Hematopoietic multipotent progenitor cell (in vitro differentiated cells): ENCODE results near the gene KCNMA1. TPM values are rescaled to one million over a fixed set of nuclear protein-coding genes. Genes with fewer than 3 reads are reported as not detected.
"Not testable (repeated sequence)": the region's sequence is repeated elsewhere in the genome, so short reads cannot be mapped to it uniquely, and the experiment has no call there.

Experiments
- DNase-seq, 3 donors: peaks; one replicate each; pipeline ENCODE4 v3.0.0-alpha.2; 2011 to 2015; ENCODE audit warnings: low read depth in 2 of 3, low spot score in 2 of 3
- total RNA-seq: library from RNA; depleted of rRNA; stranded (reverse); fragments of >200 nt; gene quantifications from one replicate; pipeline ENCODE4 v1.2.3, GENCODE V29; 2012

Gene KCNMA1
- total RNA-seq, 1 donor, result 0.27 TPM

- not testable (repeated sequence) for DNase-seq
These were observed 47.9 kb downstream of the KCNMA1 start for GRCh38 chr10:77589703-77590102.

GRCh38 chr10:77588886-77589285, 48.7 kb downstream of the KCNMA1 start:
- no peak for DNase-seq

GRCh38 chr10:77587416-77587790, 50.2 kb downstream of the KCNMA1 start:
- DNase-seq, result no peak

- DNase-seq, result no peak
These were observed 50.7 kb downstream of the KCNMA1 start for GRCh38 chr10:77586719-77587415.

GRCh38 chr10:77584938-77585337, 52.7 kb downstream of the KCNMA1 start:
- DNase-seq, result no peak

- DNase-seq, result no peak
These were observed 54.1 kb downstream of the KCNMA1 start for GRCh38 chr10:77583527-77583926.

- no peak for DNase-seq
These were observed 54.9 kb downstream of the KCNMA1 start for GRCh38 chr10:77582710-77583115.

GRCh38 chr10:77581738-77582137, 55.9 kb downstream of the KCNMA1 start:
- DNase-seq, result no peak

GRCh38 chr10:77580482-77580881, 57.1 kb downstream of the KCNMA1 start:
- no peak for DNase-seq

GRCh38 chr10:77578583-77579227, 58.9 kb downstream of the KCNMA1 start:
- DNase-seq, result no peak

GRCh38 chr10:77577666-77578229, 59.9 kb downstream of the KCNMA1 start:
- no peak for DNase-seq

- no peak for DNase-seq
These were observed 61.1 kb downstream of the KCNMA1 start for GRCh38 chr10:77576444-77577032.

GRCh38 chr10:77576007-77576367, 61.6 kb downstream of the KCNMA1 start:
- no peak for DNase-seq

GRCh38 chr10:77575271-77576006, 62.2 kb downstream of the KCNMA1 start:
- no peak for DNase-seq

GRCh38 chr10:77574438-77574837, 63.2 kb downstream of the KCNMA1 start:
- DNase-seq, result no peak

- not testable (repeated sequence) for DNase-seq
These were observed 65.1 kb downstream of the KCNMA1 start for GRCh38 chr10:77572520-77572919.

GRCh38 chr10:77571490-77571889, 66.1 kb downstream of the KCNMA1 start:
- no peak for DNase-seq

- DNase-seq, result no peak
These were observed 70.6 kb downstream of the KCNMA1 start for GRCh38 chr10:77566914-77567566.

- DNase-seq, result no peak
These were observed 71.4 kb downstream of the KCNMA1 start for GRCh38 chr10:77566236-77566635.

GRCh38 chr10:77565590-77566023, 72.0 kb downstream of the KCNMA1 start:
- no peak for DNase-seq
